Measurements from ENCODE around the gene PLEK2.
"Not testable (repeated sequence)": the region's sequence is repeated elsewhere in the genome, so short reads cannot be mapped to it uniquely, and the experiment has no call there.

The PLEK2 gene

GRCh38 chr14:67411820-67412421 is at the start of gene PLEK2:
Gene PLEK2 (minus strand): TSS chr14:67412165. CDS start chr14:67412059, 106 bp downstream.
- in situ Hi-C loops (cut with MboI; ENCODE audit: low sequenced_read_pairs), result no loop called here

- in situ Hi-C loops (cut with MboI; ENCODE audit: low sequenced_read_pairs), result no loop called here
Measured at GRCh38 chr14:67461341-67461985, 49.5 kb upstream of the PLEK2 start.

GRCh38 chr14:67459336-67459735 is 47.4 kb upstream of the PLEK2 start:
- in situ Hi-C loops (cut with MboI; ENCODE audit: low sequenced_read_pairs), result no loop called here

GRCh38 chr14:67457782-67458181 is 45.8 kb upstream of the PLEK2 start:
- in situ Hi-C loops (cut with MboI; ENCODE audit: low sequenced_read_pairs), result no loop called here

GRCh38 chr14:67456732-67457131 is 44.8 kb upstream of the PLEK2 start:
- in situ Hi-C loops (cut with MboI; ENCODE audit: low sequenced_read_pairs), result no loop called here

GRCh38 chr14:67453575-67454300 is 41.8 kb upstream of the PLEK2 start:
- in situ Hi-C loops (cut with MboI; ENCODE audit: low sequenced_read_pairs), result no loop called here

- in situ Hi-C loops (cut with MboI; ENCODE audit: low sequenced_read_pairs), result not testable (repeated sequence)
Measured at GRCh38 chr14:67451667-67452066, 39.7 kb upstream of the PLEK2 start.

- in situ Hi-C loops (cut with MboI; ENCODE audit: low sequenced_read_pairs), result no loop called here
Measured at GRCh38 chr14:67449096-67449495, 37.1 kb upstream of the PLEK2 start.

- in situ Hi-C loops (cut with MboI; ENCODE audit: low sequenced_read_pairs), result no loop called here
Measured at GRCh38 chr14:67447033-67447381, 35.0 kb upstream of the PLEK2 start.

- in situ Hi-C loops (cut with MboI; ENCODE audit: low sequenced_read_pairs), result no loop called here
Measured at GRCh38 chr14:67446371-67447032, 34.5 kb upstream of the PLEK2 start.

GRCh38 chr14:67444395-67444794 is 32.4 kb upstream of the PLEK2 start:
- in situ Hi-C loops (cut with MboI; ENCODE audit: low sequenced_read_pairs), result no loop called here

GRCh38 chr14:67442139-67442906 is 30.4 kb upstream of the PLEK2 start:
- in situ Hi-C loops (cut with MboI; ENCODE audit: low sequenced_read_pairs), result no loop called here

- in situ Hi-C loops (cut with MboI; ENCODE audit: low sequenced_read_pairs), result no loop called here
Measured at GRCh38 chr14:67441672-67442071, 29.7 kb upstream of the PLEK2 start.

GRCh38 chr14:67441256-67441655 is 29.3 kb upstream of the PLEK2 start:
- in situ Hi-C loops (cut with MboI; ENCODE audit: low sequenced_read_pairs), result no loop called here

- in situ Hi-C loops (cut with MboI; ENCODE audit: low sequenced_read_pairs), result no loop called here
Measured at GRCh38 chr14:67440513-67440912, 28.5 kb upstream of the PLEK2 start.

GRCh38 chr14:67438969-67439368 is 27.0 kb upstream of the PLEK2 start:
- in situ Hi-C loops (cut with MboI; ENCODE audit: low sequenced_read_pairs), result no loop called here

GRCh38 chr14:67436006-67436866 is 24.3 kb upstream of the PLEK2 start:
- in situ Hi-C loops (cut with MboI; ENCODE audit: low sequenced_read_pairs), result no loop called here

GRCh38 chr14:67435603-67436002 is 23.6 kb upstream of the PLEK2 start:
- in situ Hi-C loops (cut with MboI; ENCODE audit: low sequenced_read_pairs), result no loop called here

GRCh38 chr14:67432050-67432564 is 20.1 kb upstream of the PLEK2 start:
- in situ Hi-C loops (cut with MboI; ENCODE audit: low sequenced_read_pairs), result no loop called here

Data from hTERT RPE-1 (cell line).